SK-N-SH treated with all-trans-retinoic acid at 6 μM for 48 hours (cell line): Measurements from ENCODE around the gene ASIC3.

Source experiments
- ATAC-seq: fragments of 200-7000 bp; cut with Tn5 transposase; 3 replicates; pipeline ENCODE4 v1.9.1; 2020; ENCODE audit warnings: mild to moderate bottlenecking, moderate library complexity
- BACH2 ChIP-seq: fragments of 250-450 bp; sonication (Bioruptor Pico); IDR thresholded peaks from 2 replicates; pipeline ENCODE4 v1.9.0; 2021; ENCODE audit warnings: mild to moderate bottlenecking, borderline replicate concordance
- CREB5 ChIP-seq: fragments of 250-450 bp; sonication (Bioruptor Pico); IDR thresholded peaks from 2 replicates; pipeline ENCODE4 v1.5.1; 2020; ENCODE audit warnings: low read depth, mild to moderate bottlenecking, moderate library complexity
- CSDC2 ChIP-seq: fragments of 250-450 bp; sonication (Bioruptor Pico); IDR thresholded peaks from 2 replicates; pipeline ENCODE4 v1.5.0; 2020; ENCODE audit warnings: mild to moderate bottlenecking, moderate library complexity
- CSRNP3 ChIP-seq: fragments of 250-450 bp; sonication (Bioruptor Pico); IDR thresholded peaks from 2 replicates; pipeline ENCODE4 v1.5.1; 2021; ENCODE audit warnings: mild to moderate bottlenecking, moderate library complexity
- ESRRG ChIP-seq: fragments of 250-450 bp; sonication (Bioruptor Pico); IDR thresholded peaks from 2 replicates; pipeline ENCODE4 v1.6.1; 2021; ENCODE audit warnings: mild to moderate bottlenecking
- GLIS3 ChIP-seq: fragments of 250-450 bp; sonication (Bioruptor Pico); IDR thresholded peaks from 2 replicates; pipeline ENCODE4 v1.5.0; 2020; ENCODE audit warnings: mild to moderate bottlenecking, moderate library complexity
- ISL1 ChIP-seq: fragments of 250-450 bp; sonication (Bioruptor Pico); IDR thresholded peaks from 2 replicates; pipeline ENCODE4 v2.1.2; 2022; ENCODE audit warnings: mild to moderate bottlenecking, moderate library complexity
- OSR1 ChIP-seq: fragments of 250-450 bp; sonication (Bioruptor Pico); IDR thresholded peaks from 2 replicates; pipeline ENCODE4 v1.8.0; 2022; ENCODE audit warnings: moderate library complexity, mild to moderate bottlenecking, inconsistent platforms
- POU6F1 ChIP-seq: fragments of 250-450 bp; sonication (Bioruptor Pico); IDR thresholded peaks from 2 replicates; pipeline ENCODE4 v1.8.0; 2021; ENCODE audit warnings: low read depth, mild to moderate bottlenecking, moderate library complexity, borderline replicate concordance
- PPARA ChIP-seq: fragments of 250-450 bp; sonication (Bioruptor Pico); IDR thresholded peaks from 2 replicates; pipeline ENCODE4 v1.5.0; 2020; ENCODE audit warnings: mild to moderate bottlenecking, borderline replicate concordance
- RARB ChIP-seq: fragments of 250-450 bp; sonication (Bioruptor Pico); IDR thresholded peaks from 2 replicates; pipeline ENCODE4 v1.8.0; 2021; ENCODE audit warnings: mild to moderate bottlenecking, moderate library complexity
- SNAI2 ChIP-seq: fragments of 250-450 bp; sonication (Bioruptor Pico); IDR thresholded peaks from 2 replicates; pipeline ENCODE4 v1.5.0; 2020; ENCODE audit warnings: mild to moderate bottlenecking, moderate library complexity
- TCF4 ChIP-seq: fragments of 250-450 bp; sonication (Bioruptor Pico); IDR thresholded peaks from 2 replicates; pipeline ENCODE4 v1.8.0; 2021; ENCODE audit warnings: mild to moderate bottlenecking, moderate library complexity, borderline replicate concordance
- TOX ChIP-seq: fragments of 250-450 bp; sonication (Bioruptor Pico); IDR thresholded peaks from 2 replicates; pipeline ENCODE4 v1.8.0; 2021; ENCODE audit warnings: mild to moderate bottlenecking, moderate library complexity, borderline replicate concordance
- TSHZ2 ChIP-seq: fragments of 250-450 bp; sonication (Bioruptor Pico); IDR thresholded peaks from 2 replicates; pipeline ENCODE4 v1.5.0; 2020; ENCODE audit warnings: mild to moderate bottlenecking, moderate library complexity
- ZC3H10 ChIP-seq: fragments of 250-450 bp; sonication (Bioruptor Pico); IDR thresholded peaks from 2 replicates; pipeline ENCODE4 v1.5.1; 2021; ENCODE audit warnings: mild to moderate bottlenecking, moderate library complexity
- ZFP3 ChIP-seq: fragments of 250-450 bp; sonication (Bioruptor Pico); IDR thresholded peaks from 2 replicates; pipeline ENCODE4 v1.5.0; 2020; ENCODE audit warnings: mild to moderate bottlenecking, moderate library complexity
- ZFP30 ChIP-seq: fragments of 450-650 bp; formaldehyde crosslinking; IDR thresholded peaks from 2 replicates; pipeline ENCODE4 v1.5.0; 2022; ENCODE audit warnings: mild to moderate bottlenecking, moderate library complexity
- ZNF565 ChIP-seq: fragments of 450-650 bp; formaldehyde crosslinking; conservative IDR thresholded peaks from 2 replicates; pipeline ENCODE4 v1.5.0; 2020; ENCODE audit warnings: low read depth, mild to moderate bottlenecking, moderate library complexity
- ZNF70 ChIP-seq: fragments of 450-650 bp; formaldehyde crosslinking; IDR thresholded peaks from 2 replicates; pipeline ENCODE4 v1.5.0; 2020; ENCODE audit warnings: mild to moderate bottlenecking, moderate library complexity

Gene ASIC3

GRCh38 chr7:151013356-151013732 is 35.0 kb upstream of the ASIC3 start (continued):
- TF ChIP-seq POU6F1 (CRISPR knock-in tag) = no peak
- no peak for TF ChIP-seq OSR1 (CRISPR knock-in tag)
- no peak for TF ChIP-seq RARB (CRISPR knock-in tag)
- no peak for TF ChIP-seq ZFP3
- no peak for TF ChIP-seq PPARA (CRISPR knock-in tag)
- no peak for TF ChIP-seq BACH2
- TF ChIP-seq TOX = no peak

GRCh38 chr7:151013733-151014497 is 34.4 kb upstream of the ASIC3 start:
- ATAC-seq = peak; percentile 51
- no peak for TF ChIP-seq CSRNP3
- TF ChIP-seq ZNF70 (CRISPR knock-in tag) = peak; percentile 47; the same call in 1 of the 2 replicates
- TF ChIP-seq, all 23 proteins: peak for 1

- no peak for TF ChIP-seq ZC3H10 (CRISPR knock-in tag)
- TF ChIP-seq BACH2 = no peak
- TF ChIP-seq CSDC2 (CRISPR knock-in tag) = no peak
- no peak for TF ChIP-seq CREB5 (CRISPR knock-in tag)
- TF ChIP-seq TOX = no peak
- no peak for TF ChIP-seq ZNF70 (CRISPR knock-in tag)
- TF ChIP-seq TSHZ2 = no peak
- no peak for TF ChIP-seq ZNF565 (CRISPR knock-in tag)
- no peak for TF ChIP-seq ZFP30 (CRISPR knock-in tag)
- TF ChIP-seq GLIS3 (CRISPR knock-in tag) = no peak
- no peak for TF ChIP-seq ESRRG (CRISPR knock-in tag)
- TF ChIP-seq SNAI2 (CRISPR knock-in tag) = no peak
- TF ChIP-seq ISL1 (CRISPR knock-in tag) = no peak
- no peak for TF ChIP-seq TCF4 (CRISPR knock-in tag)
- no peak for TF ChIP-seq POU6F1 (CRISPR knock-in tag)
- no peak for TF ChIP-seq PPARA (CRISPR knock-in tag)
- TF ChIP-seq CSRNP3 = no peak
- TF ChIP-seq, all 23 proteins: peak for 0
- no peak for ATAC-seq
Measured at GRCh38 chr7:151014950-151015349, 33.4 kb upstream of the ASIC3 start.
